ENCODE measurements around the gene UQCC3. TPM values are rescaled to one million over a fixed set of nuclear protein-coding genes. Genes with fewer than 3 reads are reported as not detected.

UQCC3 gene
- total RNA-seq, 1 donor from 2014 or later, result 15.0 TPM

DNA sequence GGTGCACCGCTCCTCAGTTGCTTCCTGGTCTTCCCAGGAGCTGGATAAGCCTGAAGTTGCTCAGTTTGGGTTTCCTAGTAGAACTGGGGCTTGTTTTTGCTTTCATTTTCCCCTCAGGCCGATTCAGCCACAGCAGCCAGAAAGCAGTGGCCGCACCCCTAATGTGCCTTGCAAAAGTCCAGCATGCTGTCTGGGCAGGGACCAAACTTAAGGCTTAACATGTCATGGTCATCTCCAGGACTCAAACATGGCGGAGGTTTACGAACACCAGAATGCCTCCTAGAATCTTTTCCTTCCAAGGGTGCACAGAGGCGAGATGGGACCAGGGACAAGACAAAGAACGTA, 38.5 kb downstream of the UQCC3 start:
- H3K9me3 Mint-ChIP-seq, result no peaks in the 10 kb centered on the region
- peak; percentile 26 for DNase-seq (ENCODE audit: low read depth, low spot score)
- peaks cover 50% of the 10 kb centered on the region for H3K4me1 Mint-ChIP-seq
- peaks cover 13% of the 10 kb centered on the region for H3K36me3 Mint-ChIP-seq (ENCODE audit: low read depth)
- TF ChIP-seq, protein P1, sequence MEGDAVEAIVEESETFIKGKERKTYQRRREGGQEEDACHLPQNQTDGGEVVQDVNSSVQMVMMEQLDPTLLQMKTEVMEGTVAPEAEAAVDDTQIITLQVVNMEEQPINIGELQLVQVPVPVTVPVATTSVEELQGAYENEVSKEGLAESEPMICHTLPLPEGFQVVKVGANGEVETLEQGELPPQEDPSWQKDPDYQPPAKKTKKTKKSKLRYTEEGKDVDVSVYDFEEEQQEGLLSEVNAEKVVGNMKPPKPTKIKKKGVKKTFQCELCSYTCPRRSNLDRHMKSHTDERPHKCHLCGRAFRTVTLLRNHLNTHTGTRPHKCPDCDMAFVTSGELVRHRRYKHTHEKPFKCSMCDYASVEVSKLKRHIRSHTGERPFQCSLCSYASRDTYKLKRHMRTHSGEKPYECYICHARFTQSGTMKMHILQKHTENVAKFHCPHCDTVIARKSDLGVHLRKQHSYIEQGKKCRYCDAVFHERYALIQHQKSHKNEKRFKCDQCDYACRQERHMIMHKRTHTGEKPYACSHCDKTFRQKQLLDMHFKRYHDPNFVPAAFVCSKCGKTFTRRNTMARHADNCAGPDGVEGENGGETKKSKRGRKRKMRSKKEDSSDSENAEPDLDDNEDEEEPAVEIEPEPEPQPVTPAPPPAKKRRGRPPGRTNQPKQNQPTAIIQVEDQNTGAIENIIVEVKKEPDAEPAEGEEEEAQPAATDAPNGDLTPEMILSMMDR (conservative IDR thresholded peaks at IDR 0.05), result no peak
- H3K4me3 Mint-ChIP-seq, result peak overlapping the region; percentile 92
- peaks cover 10% of the 10 kb centered on the region for H3K27me3 Mint-ChIP-seq (ENCODE audit: low read depth)
- peak overlapping the region; percentile 99 for H3K27ac Mint-ChIP-seq (ENCODE audit: unreplicated experiment)

DNA sequence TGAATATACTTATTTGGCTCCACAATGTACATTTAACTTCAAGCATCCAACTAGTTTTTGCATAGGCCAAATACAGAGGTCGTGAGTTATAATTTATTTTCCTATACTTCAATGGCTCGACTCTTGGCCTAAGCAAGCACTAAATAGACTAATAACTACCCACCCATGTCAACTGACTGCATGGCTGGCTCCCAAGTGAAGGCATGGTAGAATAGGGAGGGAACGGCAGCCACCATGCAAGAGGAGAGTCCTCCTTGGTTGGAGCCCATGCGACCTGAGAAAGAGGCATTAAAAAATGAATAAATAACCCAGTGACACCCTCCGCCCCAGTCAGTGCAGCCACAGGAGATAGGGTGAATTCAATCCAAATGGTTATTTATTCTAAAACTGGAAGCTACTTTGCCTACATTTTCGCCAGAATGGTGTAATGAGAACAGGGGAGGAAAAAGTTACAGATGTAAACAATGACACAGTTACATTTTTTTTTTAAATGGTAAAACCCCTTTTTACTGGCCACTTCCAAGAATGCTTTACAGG, 40.9 kb downstream of the UQCC3 start:
- TF ChIP-seq, protein P1 (conservative IDR thresholded peaks at IDR 0.05), result no peak
- Mint-ChIP-seq H3K4me3 (peak overlapping the region; percentile 63), H3K36me3 (ENCODE audit: low read depth) (peaks cover 25% of the 10 kb centered on the region), H3K27ac (ENCODE audit: unreplicated experiment) (no peak overlapping the region), H3K4me1 (peaks cover 29% of the 10 kb centered on the region), H3K9me3 (no peaks in the 10 kb centered on the region), H3K27me3 (ENCODE audit: low read depth) (peaks cover 5% of the 10 kb centered on the region)
- DNase-seq (ENCODE audit: low read depth, low spot score), result no peak

DNA sequence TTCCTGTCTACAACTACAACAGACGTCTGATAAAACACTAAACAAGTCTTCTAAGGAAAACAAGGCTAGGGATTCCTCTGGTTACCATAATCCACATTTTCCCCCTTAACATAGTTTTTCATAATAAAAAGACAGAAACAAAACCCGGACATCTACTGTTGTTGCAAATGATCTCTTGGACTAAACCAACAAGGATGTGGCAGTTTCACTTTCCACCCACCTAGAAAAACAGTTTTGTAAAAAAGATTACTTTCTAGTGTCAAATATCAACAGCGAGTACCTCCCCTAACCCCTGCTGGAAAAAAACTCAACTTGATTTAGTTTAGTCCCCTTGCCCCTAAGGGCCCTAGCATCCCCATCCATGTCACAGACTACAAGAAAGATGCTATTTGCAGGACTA, 41.4 kb downstream of the UQCC3 start:
- TF ChIP-seq, protein P1 (conservative IDR thresholded peaks at IDR 0.05), result no peak
- H3K4me1 Mint-ChIP-seq, result peaks cover 24% of the 10 kb centered on the region
- H3K27ac Mint-ChIP-seq (ENCODE audit: unreplicated experiment), result no peak overlapping the region
- no peak overlapping the region for H3K4me3 Mint-ChIP-seq
- peaks cover 26% of the 10 kb centered on the region for H3K36me3 Mint-ChIP-seq (ENCODE audit: low read depth)
- DNase-seq (ENCODE audit: low read depth, low spot score), result no peak
- peaks cover 4% of the 10 kb centered on the region for H3K27me3 Mint-ChIP-seq (ENCODE audit: low read depth)
- H3K9me3 Mint-ChIP-seq, result no peaks in the 10 kb centered on the region

DNA sequence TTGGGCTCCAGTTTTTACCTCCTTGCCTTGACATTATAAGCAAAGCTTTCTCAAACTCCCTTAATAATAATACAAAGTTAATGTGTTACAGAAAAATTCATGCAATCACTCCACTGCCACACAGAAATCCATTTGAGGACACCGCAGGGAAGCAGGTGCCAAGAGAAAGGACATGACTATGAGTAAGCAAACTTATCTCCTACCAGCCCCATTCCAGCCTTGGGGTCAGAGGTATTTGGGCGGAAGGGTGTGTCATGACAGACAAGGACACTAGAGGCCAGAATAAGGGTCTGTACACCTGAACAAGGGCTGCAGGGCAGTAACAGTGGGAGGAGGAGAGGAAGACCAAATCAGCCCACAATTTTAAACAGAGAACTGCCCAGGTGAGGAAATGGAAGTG, 41.9 kb downstream of the UQCC3 start:
- DNase-seq (ENCODE audit: low read depth, low spot score), result no peak
- Mint-ChIP-seq H3K27ac (ENCODE audit: unreplicated experiment) (no peak overlapping the region), H3K36me3 (ENCODE audit: low read depth) (peaks cover 30% of the 10 kb centered on the region), H3K4me3 (no peak overlapping the region), H3K27me3 (ENCODE audit: low read depth) (peaks cover 4% of the 10 kb centered on the region), H3K4me1 (peaks cover 21% of the 10 kb centered on the region), H3K9me3 (no peaks in the 10 kb centered on the region)
- TF ChIP-seq, protein P1 (conservative IDR thresholded peaks at IDR 0.05), result no peak

DNA sequence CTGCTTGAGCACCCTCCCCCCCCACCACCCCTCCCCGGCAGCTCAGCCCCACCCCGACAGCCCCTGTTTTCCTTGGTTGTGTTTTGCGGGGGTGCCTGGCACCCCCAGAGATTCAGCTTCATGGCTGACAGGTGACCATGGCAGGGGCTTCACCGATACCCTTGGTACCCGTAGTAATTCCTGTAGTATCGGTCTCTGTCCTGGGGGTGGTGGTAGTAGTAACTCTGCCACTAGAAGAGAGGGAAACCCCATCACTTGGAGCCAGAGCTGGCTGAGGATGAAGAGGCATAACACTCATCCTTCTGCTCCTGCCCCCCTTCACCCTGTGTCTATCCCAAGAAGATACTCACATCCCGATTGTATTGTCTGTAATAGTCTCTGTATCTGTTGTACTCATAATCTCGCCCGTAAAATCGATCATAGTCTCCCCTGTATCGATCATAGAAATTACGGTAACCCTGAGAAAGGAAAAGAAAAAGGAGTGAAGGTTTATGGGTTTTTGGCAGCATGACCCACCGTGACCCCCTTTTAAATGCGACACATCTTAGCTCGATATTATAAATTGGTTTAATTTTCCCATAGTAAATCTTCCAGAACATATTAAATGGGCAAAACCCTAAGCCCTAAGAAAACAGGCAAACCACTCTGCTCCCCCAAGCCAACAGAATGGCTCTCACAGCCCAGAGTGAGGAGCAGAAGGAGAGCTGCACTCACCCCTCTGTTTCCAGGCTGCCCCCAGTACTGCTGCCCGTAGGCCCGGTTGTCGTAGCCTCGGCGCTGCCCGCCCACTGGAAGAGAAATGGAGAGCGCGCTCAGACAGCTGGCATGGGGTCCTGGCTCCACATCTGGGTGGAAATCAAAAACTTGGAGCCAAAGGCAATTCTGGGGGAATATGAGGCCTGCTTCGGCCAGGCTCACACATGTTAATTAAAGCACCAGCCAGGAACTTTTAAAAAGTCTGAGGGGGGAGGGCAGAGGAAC, 44.0 kb downstream of the UQCC3 start:
- no peak for DNase-seq (ENCODE audit: low read depth, low spot score)
- Mint-ChIP-seq H3K4me1 (peaks cover 3% of the 10 kb centered on the region), H3K36me3 (ENCODE audit: low read depth) (peaks cover 42% of the 10 kb centered on the region), H3K4me3 (no peak overlapping the region), H3K27me3 (ENCODE audit: low read depth) (no peaks in the 10 kb centered on the region), H3K27ac (ENCODE audit: unreplicated experiment) (no peak overlapping the region), H3K9me3 (no peaks in the 10 kb centered on the region)
- TF ChIP-seq, protein P1 (conservative IDR thresholded peaks at IDR 0.05), result no peak

Data from neural crest cell (in vitro differentiated cells).